NB4 (cell line): Measurements from ENCODE around the gene RFX6.

Source experiments
- CTCF ChIP-seq: IDR thresholded peaks from one replicate; pipeline ENCODE4 v1.5.1; 2012; ENCODE audit warnings: low read depth, low read length
- POLR2A ChIP-seq: IDR thresholded peaks from 2 replicates; pipeline ENCODE4 v1.6.1; 2011; ENCODE audit warnings: mild to moderate bottlenecking; ENCODE audit not compliant: insufficient read length; ENCODE audit errors: extremely low read depth

GRCh38 chr6:116974526-116975316 is 97.7 kb downstream of the RFX6 start:
- TF ChIP-seq CTCF, result no peak
- TF ChIP-seq POLR2A, result no peak
